Measurements from ENCODE around the gene ATXN7.

DNA sequence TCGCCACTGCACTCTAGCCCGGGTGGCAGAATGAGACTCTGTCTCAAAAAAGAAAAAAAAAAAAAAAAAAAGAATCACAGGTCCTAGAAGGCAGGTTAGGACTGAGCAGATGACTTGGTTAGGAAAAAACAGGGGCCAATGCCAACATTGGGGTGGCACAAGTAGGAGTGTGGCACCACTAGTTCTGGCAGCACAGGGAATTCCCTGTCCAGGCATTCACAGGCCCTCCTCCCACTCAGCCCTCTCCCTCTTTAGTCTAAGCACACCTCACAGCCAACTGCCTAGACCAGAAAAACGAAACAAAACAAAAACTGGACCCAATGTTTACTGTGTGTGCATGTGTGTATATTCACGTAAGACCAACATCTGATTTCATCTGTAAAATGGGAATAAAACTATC is 10.6 kb upstream of the ATXN7 start:
- TF ChIP-seq, protein P1, sequence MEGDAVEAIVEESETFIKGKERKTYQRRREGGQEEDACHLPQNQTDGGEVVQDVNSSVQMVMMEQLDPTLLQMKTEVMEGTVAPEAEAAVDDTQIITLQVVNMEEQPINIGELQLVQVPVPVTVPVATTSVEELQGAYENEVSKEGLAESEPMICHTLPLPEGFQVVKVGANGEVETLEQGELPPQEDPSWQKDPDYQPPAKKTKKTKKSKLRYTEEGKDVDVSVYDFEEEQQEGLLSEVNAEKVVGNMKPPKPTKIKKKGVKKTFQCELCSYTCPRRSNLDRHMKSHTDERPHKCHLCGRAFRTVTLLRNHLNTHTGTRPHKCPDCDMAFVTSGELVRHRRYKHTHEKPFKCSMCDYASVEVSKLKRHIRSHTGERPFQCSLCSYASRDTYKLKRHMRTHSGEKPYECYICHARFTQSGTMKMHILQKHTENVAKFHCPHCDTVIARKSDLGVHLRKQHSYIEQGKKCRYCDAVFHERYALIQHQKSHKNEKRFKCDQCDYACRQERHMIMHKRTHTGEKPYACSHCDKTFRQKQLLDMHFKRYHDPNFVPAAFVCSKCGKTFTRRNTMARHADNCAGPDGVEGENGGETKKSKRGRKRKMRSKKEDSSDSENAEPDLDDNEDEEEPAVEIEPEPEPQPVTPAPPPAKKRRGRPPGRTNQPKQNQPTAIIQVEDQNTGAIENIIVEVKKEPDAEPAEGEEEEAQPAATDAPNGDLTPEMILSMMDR (IDR thresholded peaks at IDR 0.05) = no peak
- TF ChIP-seq POLR2A (IDR thresholded peaks at IDR 0.05; ENCODE audit: low read depth) = no peak

Data from esophagus muscularis mucosa (tissue), 3 donors.